Liver (tissue), 9 donors: ENCODE data around the gene NUCKS1. TPM values are rescaled to one million over a fixed set of nuclear protein-coding genes. Genes with fewer than 3 reads are reported as not detected.

Experiments
- DNase-seq: peaks from one replicate; pipeline ENCODE4 v3.0.0-alpha.2; 2017; ENCODE audit warnings: low spot score
- H3K27ac ChIP-seq, 2 donors: one replicate each; pipeline ENCODE4 v1.7.0; 2013; ENCODE audit warnings: inconsistent platforms in 2 of 2, low read length in 2 of 2, control low read depth in 1 of 2, low read depth in 1 of 2, mild to moderate bottlenecking in 1 of 2
- H3K27me3 ChIP-seq, 4 donors: one replicate each; pipeline versions ENCODE4 v1.6.1 to v1.7.0; 2013; ENCODE audit warnings: low read length in 3 of 4, inconsistent platforms in 1 of 4, mild to moderate bottlenecking in 1 of 4, moderate library complexity in 1 of 4; ENCODE audit not compliant: control insufficient read depth in 4 of 4, insufficient read depth in 4 of 4
- H3K36me3 ChIP-seq, 4 donors: one replicate each; pipeline versions ENCODE4 v1.6.1 to v1.7.0; 2013; ENCODE audit warnings: low read length in 3 of 4, mild to moderate bottlenecking in 3 of 4, low read depth in 1 of 4, moderate library complexity in 1 of 4; ENCODE audit not compliant: control insufficient read depth in 4 of 4, insufficient read depth in 3 of 4
- H3K4me1 ChIP-seq, 4 donors: one replicate each; pipeline versions ENCODE4 v1.6.1 to v1.7.0; 2013; ENCODE audit warnings: low read length in 3 of 4, mild to moderate bottlenecking in 3 of 4, moderate library complexity in 1 of 4; ENCODE audit not compliant: control insufficient read depth in 4 of 4, insufficient read depth in 4 of 4
- H3K4me3 ChIP-seq, 3 donors: one replicate each; pipeline versions ENCODE4 v1.6.1 to v1.7.0; 2013; ENCODE audit warnings: low read length in 3 of 3, control low read depth in 1 of 3, low read depth in 1 of 3, mild to moderate bottlenecking in 1 of 3
- H3K9ac ChIP-seq, 2 donors: one replicate each; pipeline ENCODE4 v1.7.0; 2013; ENCODE audit warnings: low read length in 2 of 2, mild to moderate bottlenecking in 2 of 2, moderate library complexity in 2 of 2, control low read depth in 1 of 2, low read depth in 1 of 2
- H3K9me3 ChIP-seq, 4 donors: one replicate each; pipeline versions ENCODE4 v1.6.1 to v1.7.0; 2013; ENCODE audit warnings: low read length in 3 of 4; ENCODE audit not compliant: control insufficient read depth in 4 of 4
- EGR1 ChIP-seq, 2 donors: IDR thresholded peaks; 2 replicates each; pipeline ENCODE4 v1.6.1; 2016 to 2018; ENCODE audit warnings: antibody characterized with exemption in 2 of 2, low read depth in 2 of 2
- FOXA1 ChIP-seq: IDR thresholded peaks from 2 replicates; pipeline ENCODE4 v1.6.1; 2016; ENCODE audit warnings: antibody characterized with exemption
- FOXA2 ChIP-seq: IDR thresholded peaks from 2 replicates; pipeline ENCODE4 v1.6.1; 2016; ENCODE audit warnings: antibody characterized with exemption
- GABPA ChIP-seq, 2 donors: IDR thresholded peaks in 1 of 2; conservative IDR thresholded peaks in 1 of 2; 2 replicates each; pipeline ENCODE4 v1.6.1; 2016; ENCODE audit warnings: antibody characterized with exemption in 2 of 2, mild to moderate bottlenecking in 1 of 2, moderate library complexity in 1 of 2
- HNF4A ChIP-seq, 2 donors: conservative IDR thresholded peaks; 2 replicates each; pipeline ENCODE4 v1.6.1; 2016; ENCODE audit warnings: antibody characterized with exemption in 2 of 2, mild to moderate bottlenecking in 2 of 2
- HNF4G ChIP-seq: IDR thresholded peaks from 2 replicates; pipeline ENCODE4 v1.6.1; 2016; ENCODE audit warnings: antibody characterized with exemption
- JUND ChIP-seq, 2 donors: IDR thresholded peaks; 2 replicates each; pipeline ENCODE4 v1.6.1; 2016; ENCODE audit warnings: antibody characterized with exemption in 2 of 2
- NR2F2 ChIP-seq: IDR thresholded peaks from 2 replicates; pipeline ENCODE4 v1.6.1; 2016; ENCODE audit warnings: antibody characterized with exemption
- RAD21 ChIP-seq, 2 donors: IDR thresholded peaks; 2 replicates each; pipeline ENCODE4 v1.6.1; 2016; ENCODE audit warnings: antibody characterized with exemption in 2 of 2, mild to moderate bottlenecking in 2 of 2
- RXRA ChIP-seq, 2 donors: IDR thresholded peaks; 2 replicates each; pipeline ENCODE4 v1.6.1; 2017 to 2018; ENCODE audit warnings: antibody characterized with exemption in 2 of 2, mild to moderate bottlenecking in 1 of 2
- SP1 ChIP-seq: IDR thresholded peaks from 2 replicates; pipeline ENCODE4 v1.6.1; 2018; ENCODE audit warnings: antibody characterized with exemption, mild to moderate bottlenecking
- TAF1 ChIP-seq: conservative IDR thresholded peaks from 2 replicates; pipeline ENCODE4 v1.6.1; 2016; ENCODE audit warnings: antibody characterized with exemption, mild to moderate bottlenecking
- YY1 ChIP-seq: IDR thresholded peaks from 2 replicates; pipeline ENCODE4 v1.6.1; 2016; ENCODE audit warnings: antibody characterized with exemption, mild to moderate bottlenecking
- WGBS: extraction: QIAGEN DNeasy Blood & Tissue Kit; methylation state at CpG from one replicate; pipeline ENCODE4 v1.1.7; 2013; 5-methylcytosine and 5-hydroxymethylcytosine counted together
- polyA plus RNA-seq, 2 donors: library from polyadenylated mRNA; stranded (reverse) in 1 of 2; unstranded in 1 of 2; fragments of 200-250 nt in 1 of 2; fragments of >200 nt in 1 of 2; fragmentation: Nextera tagmentation in 1 of 2; extraction: Ambion mirVana in 1 of 2; gene quantifications; one replicate each; pipeline versions ENCODE4 v1.2.1 to v1.2.3, GENCODE V29; 2013 to 2015
- total RNA-seq, 2 donors: library from RNA; depleted of rRNA; stranded (reverse); fragments of >200 nt; gene quantifications; one replicate each; pipeline ENCODE4 v1.2.3, GENCODE V29; 2014
- TF ChIP-seq, protein P1 (sequence below): IDR thresholded peaks from 2 replicates; pipeline ENCODE4 v1.6.1; 2016; ENCODE audit warnings: antibody characterized with exemption
- TF ChIP-seq, protein P2 (sequence below): fragments of 150-350 bp; IDR thresholded peaks from 2 replicates; pipeline ENCODE4 v1.5.1; 2017; ENCODE audit warnings: improper control_type of control experiment, low read depth, low read length; ENCODE audit not compliant: missing input control
- donor health status: healthy.
- donor health status: healthy.
- donor health status: healthy.
- donor health status: healthy.
- donor health status: healthy.

Gene NUCKS1
- total and polyA plus RNA-seq, 4 donors = 27.0 to 86.1 (median 42.6) TPM

DNA sequence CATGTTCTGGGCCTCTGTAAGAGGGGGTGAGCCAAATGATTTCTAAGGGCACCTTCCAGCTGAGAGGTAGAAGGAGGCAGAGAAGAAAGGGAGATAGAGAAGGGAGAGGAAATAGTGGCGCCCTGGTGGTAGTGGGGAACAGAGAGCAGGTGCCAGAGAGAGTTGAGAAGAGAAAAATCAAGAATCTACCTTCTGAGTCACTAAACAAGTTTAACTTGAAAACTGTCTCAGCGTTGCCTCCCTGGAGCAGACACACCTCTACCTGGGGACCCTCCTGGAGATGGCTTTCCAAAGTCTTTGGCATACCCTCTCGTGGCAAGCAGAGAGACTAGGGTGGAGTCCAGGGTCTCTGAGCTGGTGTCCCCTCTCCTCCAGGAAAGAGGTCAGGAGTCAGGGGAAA lies 68.6 kb downstream of the NUCKS1 start:
- Histone ChIP-seq H3K4me1 (peaks cover 6 to 45% (median 40%) of the 10 kb centered on the region in 4 donors), H3K27ac (peak overlapping the region in 1 of 2 donors; percentile 32), H3K4me3 (no peak overlapping the region), H3K9ac (no peak overlapping the region), H3K9me3 (no peaks in the 10 kb centered on the region), H3K36me3 (no peaks in the 10 kb centered on the region), H3K27me3 (no peaks in the 10 kb centered on the region)
- DNase-seq = no peak
- WGBS = 85% methylated on average over 3 of the region's 3 CpGs
- TF ChIP-seq SP1 (no peak), TAF1 (no peak), HNF4G (no peak), FOXA2 (no peak), JUND (IDR thresholded peaks at IDR 0.05) (no peak), RXRA (IDR thresholded peaks at IDR 0.05) (no peak), FOXA1 (no peak), GABPA (IDR thresholded peaks at IDR 0.05 in 1 of 2, conservative IDR thresholded peaks at IDR 0.05 in 1 of 2) (no peak), HNF4A (conservative IDR thresholded peaks at IDR 0.05) (no peak)
- TF ChIP-seq, protein P1, sequence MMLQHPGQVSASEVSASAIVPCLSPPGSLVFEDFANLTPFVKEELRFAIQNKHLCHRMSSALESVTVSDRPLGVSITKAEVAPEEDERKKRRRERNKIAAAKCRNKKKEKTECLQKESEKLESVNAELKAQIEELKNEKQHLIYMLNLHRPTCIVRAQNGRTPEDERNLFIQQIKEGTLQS = no peak

DNA sequence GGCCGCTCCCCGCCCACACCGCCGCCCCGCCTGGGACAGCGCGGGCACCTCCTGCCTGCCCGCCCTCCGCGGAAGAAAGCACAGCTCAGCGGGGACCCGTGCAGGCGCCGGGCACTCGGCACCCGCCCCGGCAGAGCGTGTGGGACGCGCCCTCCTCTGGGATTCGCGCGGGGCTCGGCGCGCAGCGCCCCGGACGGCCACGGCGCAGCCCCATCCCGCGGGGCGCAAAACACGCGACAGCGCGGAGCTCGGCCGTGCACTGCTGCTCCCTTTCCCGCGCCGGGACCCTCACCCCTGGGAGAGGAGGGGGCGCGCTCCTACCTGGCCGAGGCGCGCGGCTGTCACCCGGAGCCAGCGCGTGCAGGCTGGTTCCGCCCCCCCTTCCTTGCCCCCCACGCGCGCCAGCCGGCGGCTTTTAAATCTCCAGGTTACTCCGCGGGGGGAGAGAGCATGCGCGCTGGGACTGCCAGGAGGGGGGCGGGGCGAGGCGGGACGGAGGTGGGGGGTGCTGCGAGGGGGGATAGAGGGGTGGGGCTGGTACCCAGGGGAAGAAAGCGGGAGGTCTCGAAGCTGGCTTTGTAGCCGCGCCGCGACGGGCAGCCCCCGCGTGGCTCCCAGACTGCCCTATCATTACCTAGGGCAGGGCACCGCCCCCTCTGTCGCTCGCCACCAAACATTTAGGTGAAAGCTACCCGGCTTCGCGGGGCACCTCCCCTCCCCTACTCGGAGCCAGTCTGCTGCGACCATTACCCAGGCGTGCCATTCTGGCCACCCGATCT lies 69.7 kb downstream of the NUCKS1 start, which contains the start of gene SLC45A3:
TSS of gene SLC45A3 (minus strand) at position 437 of the 779 bp plus-strand sequence. CDS start 15,853 bp downstream, outside the sequence.
- no peak for TF ChIP-seq HNF4A (conservative IDR thresholded peaks at IDR 0.05)
- TF ChIP-seq GABPA (IDR thresholded peaks at IDR 0.05 in 1 of 2, conservative IDR thresholded peaks at IDR 0.05 in 1 of 2) = no peak
- TF ChIP-seq, protein P2, sequence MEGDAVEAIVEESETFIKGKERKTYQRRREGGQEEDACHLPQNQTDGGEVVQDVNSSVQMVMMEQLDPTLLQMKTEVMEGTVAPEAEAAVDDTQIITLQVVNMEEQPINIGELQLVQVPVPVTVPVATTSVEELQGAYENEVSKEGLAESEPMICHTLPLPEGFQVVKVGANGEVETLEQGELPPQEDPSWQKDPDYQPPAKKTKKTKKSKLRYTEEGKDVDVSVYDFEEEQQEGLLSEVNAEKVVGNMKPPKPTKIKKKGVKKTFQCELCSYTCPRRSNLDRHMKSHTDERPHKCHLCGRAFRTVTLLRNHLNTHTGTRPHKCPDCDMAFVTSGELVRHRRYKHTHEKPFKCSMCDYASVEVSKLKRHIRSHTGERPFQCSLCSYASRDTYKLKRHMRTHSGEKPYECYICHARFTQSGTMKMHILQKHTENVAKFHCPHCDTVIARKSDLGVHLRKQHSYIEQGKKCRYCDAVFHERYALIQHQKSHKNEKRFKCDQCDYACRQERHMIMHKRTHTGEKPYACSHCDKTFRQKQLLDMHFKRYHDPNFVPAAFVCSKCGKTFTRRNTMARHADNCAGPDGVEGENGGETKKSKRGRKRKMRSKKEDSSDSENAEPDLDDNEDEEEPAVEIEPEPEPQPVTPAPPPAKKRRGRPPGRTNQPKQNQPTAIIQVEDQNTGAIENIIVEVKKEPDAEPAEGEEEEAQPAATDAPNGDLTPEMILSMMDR = no peak
- TF ChIP-seq HNF4G = no peak
- TF ChIP-seq, protein P1 = no peak
- no peak for TF ChIP-seq EGR1 (IDR thresholded peaks at IDR 0.05; ENCODE audit: low read depth in 2 of 2)
- TF ChIP-seq FOXA1 = no peak
- no peak for TF ChIP-seq NR2F2
- TF ChIP-seq RAD21 (IDR thresholded peaks at IDR 0.05) = no peak
- no peak for TF ChIP-seq YY1
- TF ChIP-seq TAF1 = no peak
- TF ChIP-seq SP1 = no peak
- no peaks in the 10 kb centered on the region for H3K36me3 ChIP-seq
- no peaks in the 10 kb centered on the region for H3K9me3 ChIP-seq
- no peaks in the 10 kb centered on the region for H3K27me3 ChIP-seq
- peak; percentile 58 for DNase-seq
- WGBS = under 1% methylated on average over 86 of the region's 86 CpGs
- H3K4me1 ChIP-seq = peaks cover 10 to 56% (median 51%) of the 10 kb centered on the region in 4 donors
- peak within 1 kb of the TSS; percentile 74 to 80 for H3K27ac ChIP-seq
- peak within 1 kb of the TSS; percentile 66 to 67 for H3K9ac ChIP-seq
- H3K4me3 ChIP-seq = peak within 1 kb of the TSS; percentile 3 to 87 (median 78)
